HG03280 (cell line): Measurements from ENCODE around the gene CEP170.

Experiments used
- ATAC-seq: cut with Tn5 transposase; IDR thresholded peaks from one replicate; pipeline ENCODE4 v1.9.1; 2021; ENCODE audit warnings: mild to moderate bottlenecking, moderate library complexity; ENCODE audit not compliant: unreplicated experiment

The CEP170 gene

GRCh38 chr1:243268751-243269460 lies 13.8 kb upstream of the CEP170 start:
- no peak for ATAC-seq

- ATAC-seq: no peak
These were observed 13.0 kb upstream of the CEP170 start for GRCh38 chr1:243267914-243268653.

GRCh38 chr1:243267471-243267880 lies 12.4 kb upstream of the CEP170 start:
- ATAC-seq: no peak

- ATAC-seq: no peak
These were observed 11.2 kb upstream of the CEP170 start for GRCh38 chr1:243266231-243266630.

- no peak for ATAC-seq
These were observed 9.6 kb upstream of the CEP170 start for GRCh38 chr1:243264717-243265116.

- no peak for ATAC-seq
These were observed 6.3 kb upstream of the CEP170 start for GRCh38 chr1:243261390-243261789.

GRCh38 chr1:243260221-243260880 lies 5.3 kb upstream of the CEP170 start:
- no peak for ATAC-seq

- no peak for ATAC-seq
These were observed 3.6 kb upstream of the CEP170 start for GRCh38 chr1:243258731-243259130.

- ATAC-seq: no peak
These were observed 2.1 kb upstream of the CEP170 start for GRCh38 chr1:243257189-243257588.

GRCh38 chr1:243256590-243256989 lies 1.5 kb upstream of the CEP170 start:
- ATAC-seq: no peak

GRCh38 chr1:243255791-243256512 lies 871 bp upstream of the CEP170 start, which contains the start of gene SDCCAG8:
SDCCAG8 (plus strand) TSS chr1:243256041; CDS start chr1:243256174, 133 bp downstream.
- peak; percentile 70 for ATAC-seq

- ATAC-seq: peak; percentile 18
These were observed 701 bp downstream of the CEP170 start for GRCh38 chr1:243254233-243254926.

- no peak for ATAC-seq
These were observed 1.2 kb downstream of the CEP170 start for GRCh38 chr1:243253926-243254232.

- ATAC-seq: no peak
These were observed 1.7 kb downstream of the CEP170 start for GRCh38 chr1:243253211-243253925.

GRCh38 chr1:243251539-243251938 lies 3.5 kb downstream of the CEP170 start:
- no peak for ATAC-seq

GRCh38 chr1:243250102-243250501 lies 5.0 kb downstream of the CEP170 start:
- no peak for ATAC-seq

GRCh38 chr1:243249214-243249613 lies 5.9 kb downstream of the CEP170 start:
- ATAC-seq: no peak

- no peak for ATAC-seq
These were observed 7.2 kb downstream of the CEP170 start for GRCh38 chr1:243247901-243248300.

GRCh38 chr1:243246916-243247315 lies 8.2 kb downstream of the CEP170 start:
- no peak for ATAC-seq

- no peak for ATAC-seq
These were observed 10.6 kb downstream of the CEP170 start for GRCh38 chr1:243244432-243244841.
